Stimulated activated CD4-positive, alpha-beta T cell treated with anti-CD3 and anti-CD28 coated beads, Interleukin-12 subunit alpha, Interleukin-12 subunit beta, amount 100 ng/mL, for 24 hours (primary cell): ENCODE results near the gene RHBDD3.
A peak's percentile ranks its signal among the peaks of the same experiment; 100 is the strongest.

Source experiments
- DNase-seq, 2 experiments: peaks; one replicate each; pipeline ENCODE4 v3.0.0-alpha.2; 2020; ENCODE audit warnings: low read depth in 2 of 2

RHBDD3 gene

GRCh38 chr22:29306175-29306834 lies 38.5 kb upstream of the RHBDD3 start, which contains the start of gene GAS2L1:
Gene GAS2L1 (plus strand): TSS chr22:29306650. CDS start chr22:29308106, 1,456 bp downstream.
- peak in 1 of 2 experiments; percentile 42 for DNase-seq

- DNase-seq: no peak
These were observed 38.0 kb upstream of the RHBDD3 start for GRCh38 chr22:29305836-29306174.

- DNase-seq: no peak
These were observed 35.1 kb upstream of the RHBDD3 start for GRCh38 chr22:29302681-29303465.

GRCh38 chr22:29302402-29302680 lies 34.6 kb upstream of the RHBDD3 start:
- DNase-seq: no peak

- DNase-seq: no peak
These were observed 34.1 kb upstream of the RHBDD3 start for GRCh38 chr22:29301716-29302401.

- no peak for DNase-seq
These were observed 33.2 kb upstream of the RHBDD3 start for GRCh38 chr22:29300807-29301601.

- no peak for DNase-seq
These were observed 32.7 kb upstream of the RHBDD3 start for GRCh38 chr22:29300467-29300806.

- no peak for DNase-seq
These were observed 31.5 kb upstream of the RHBDD3 start for GRCh38 chr22:29299136-29299900.

- DNase-seq: no peak
These were observed 30.9 kb upstream of the RHBDD3 start for GRCh38 chr22:29298641-29299040.

GRCh38 chr22:29292379-29292778 lies 24.6 kb upstream of the RHBDD3 start:
- DNase-seq: no peak

- DNase-seq: no peak
These were observed 23.4 kb upstream of the RHBDD3 start for GRCh38 chr22:29291215-29291614.

- no peak for DNase-seq
These were observed 22.3 kb upstream of the RHBDD3 start for GRCh38 chr22:29290061-29290460.

GRCh38 chr22:29288837-29289236 lies 21.1 kb upstream of the RHBDD3 start:
- no peak for DNase-seq

- no peak for DNase-seq
These were observed 16.4 kb upstream of the RHBDD3 start for GRCh38 chr22:29284196-29284595.

GRCh38 chr22:29277927-29278326 lies 10.1 kb upstream of the RHBDD3 start:
- DNase-seq: no peak

GRCh38 chr22:29275819-29276565 lies 8.2 kb upstream of the RHBDD3 start:
- no peak for DNase-seq

GRCh38 chr22:29275167-29275566 lies 7.4 kb upstream of the RHBDD3 start:
- no peak for DNase-seq

- DNase-seq: no peak
These were observed 4.8 kb upstream of the RHBDD3 start for GRCh38 chr22:29272624-29273023.

- no peak for DNase-seq
These were observed 2.9 kb upstream of the RHBDD3 start for GRCh38 chr22:29270475-29271271.
